Measurements from ENCODE around the gene CRISPLD2.

CRISPLD2 gene

GRCh38 chr16:84789431-84789830, 30.4 kb upstream of the CRISPLD2 start:
- H3K9me3 ChIP-seq (ENCODE audit: control insufficient read depth, insufficient read depth, low read length), result no peaks in the 10 kb centered on the region
- H3K9ac ChIP-seq (ENCODE audit: low read depth, low read length), result no peak overlapping the region
- H3K36me3 ChIP-seq (ENCODE audit: insufficient read depth, low read length), result no peaks in the 10 kb centered on the region
- no peaks in the 10 kb centered on the region for H3K4me1 ChIP-seq (ENCODE audit: insufficient read depth, low read length)

GRCh38 chr16:84790301-84790700, 29.5 kb upstream of the CRISPLD2 start:
- Histone ChIP-seq H3K36me3 (ENCODE audit: insufficient read depth, low read length) (no peaks in the 10 kb centered on the region), H3K4me1 (ENCODE audit: insufficient read depth, low read length) (peaks cover 1% of the 10 kb centered on the region; the same call in 1 of the 2 replicates), H3K9ac (ENCODE audit: low read depth, low read length) (no peak overlapping the region), H3K9me3 (ENCODE audit: control insufficient read depth, insufficient read depth, low read length) (no peaks in the 10 kb centered on the region)

- Histone ChIP-seq H3K9me3 (ENCODE audit: control insufficient read depth, insufficient read depth, low read length) (no peaks in the 10 kb centered on the region), H3K4me1 (ENCODE audit: insufficient read depth, low read length) (peaks cover 3% of the 10 kb centered on the region; the same call in 1 of the 2 replicates), H3K9ac (ENCODE audit: low read depth, low read length) (no peak overlapping the region), H3K36me3 (ENCODE audit: insufficient read depth, low read length) (no peaks in the 10 kb centered on the region)
These were observed 28.7 kb upstream of the CRISPLD2 start for GRCh38 chr16:84791088-84791487.

GRCh38 chr16:84791501-84791900, 28.3 kb upstream of the CRISPLD2 start:
- Histone ChIP-seq H3K9me3 (ENCODE audit: control insufficient read depth, insufficient read depth, low read length) (no peaks in the 10 kb centered on the region), H3K9ac (ENCODE audit: low read depth, low read length) (no peak overlapping the region), H3K36me3 (ENCODE audit: insufficient read depth, low read length) (no peaks in the 10 kb centered on the region), H3K4me1 (ENCODE audit: insufficient read depth, low read length) (peaks cover 3% of the 10 kb centered on the region; the same call in 1 of the 2 replicates)

- no peaks in the 10 kb centered on the region for H3K36me3 ChIP-seq (ENCODE audit: insufficient read depth, low read length)
- H3K9me3 ChIP-seq (ENCODE audit: control insufficient read depth, insufficient read depth, low read length), result no peaks in the 10 kb centered on the region
- H3K4me1 ChIP-seq (ENCODE audit: insufficient read depth, low read length), result peaks cover 3% of the 10 kb centered on the region; the same call in 1 of the 2 replicates
- no peak overlapping the region for H3K9ac ChIP-seq (ENCODE audit: low read depth, low read length)
These were observed 25.6 kb upstream of the CRISPLD2 start for GRCh38 chr16:84794186-84794585.

- H3K9ac ChIP-seq (ENCODE audit: low read depth, low read length), result no peak overlapping the region
- no peaks in the 10 kb centered on the region for H3K36me3 ChIP-seq (ENCODE audit: insufficient read depth, low read length)
- no peaks in the 10 kb centered on the region for H3K9me3 ChIP-seq (ENCODE audit: control insufficient read depth, insufficient read depth, low read length)
- peaks cover 3% of the 10 kb centered on the region; the same call in 1 of the 2 replicates for H3K4me1 ChIP-seq (ENCODE audit: insufficient read depth, low read length)
These were observed 25.2 kb upstream of the CRISPLD2 start for GRCh38 chr16:84794626-84795025.

- Histone ChIP-seq H3K9ac (ENCODE audit: low read depth, low read length) (no peak overlapping the region), H3K4me1 (ENCODE audit: insufficient read depth, low read length) (peaks cover 3% of the 10 kb centered on the region; the same call in 1 of the 2 replicates), H3K36me3 (ENCODE audit: insufficient read depth, low read length) (no peaks in the 10 kb centered on the region), H3K9me3 (ENCODE audit: control insufficient read depth, insufficient read depth, low read length) (no peaks in the 10 kb centered on the region)
These were observed 24.3 kb upstream of the CRISPLD2 start for GRCh38 chr16:84795329-84796053.

GRCh38 chr16:84800158-84800978, 19.4 kb upstream of the CRISPLD2 start:
- Histone ChIP-seq H3K9ac (ENCODE audit: low read depth, low read length) (no peak overlapping the region), H3K9me3 (ENCODE audit: control insufficient read depth, insufficient read depth, low read length) (no peaks in the 10 kb centered on the region), H3K4me1 (ENCODE audit: insufficient read depth, low read length) (peaks cover 1% of the 10 kb centered on the region; the same call in 1 of the 2 replicates), H3K36me3 (ENCODE audit: insufficient read depth, low read length) (no peaks in the 10 kb centered on the region)

- no peaks in the 10 kb centered on the region for H3K36me3 ChIP-seq (ENCODE audit: insufficient read depth, low read length)
- no peak overlapping the region for H3K9ac ChIP-seq (ENCODE audit: low read depth, low read length)
- peaks cover 8% of the 10 kb centered on the region; the same call in 1 of the 2 replicates for H3K4me1 ChIP-seq (ENCODE audit: insufficient read depth, low read length)
- H3K9me3 ChIP-seq (ENCODE audit: control insufficient read depth, insufficient read depth, low read length), result no peaks in the 10 kb centered on the region
These were observed 16.6 kb upstream of the CRISPLD2 start for GRCh38 chr16:84803146-84803545.

GRCh38 chr16:84804326-84804725, 15.5 kb upstream of the CRISPLD2 start:
- Histone ChIP-seq H3K4me1 (ENCODE audit: insufficient read depth, low read length) (peaks cover 8% of the 10 kb centered on the region; the same call in 1 of the 2 replicates), H3K9me3 (ENCODE audit: control insufficient read depth, insufficient read depth, low read length) (no peaks in the 10 kb centered on the region), H3K9ac (ENCODE audit: low read depth, low read length) (no peak overlapping the region), H3K36me3 (ENCODE audit: insufficient read depth, low read length) (no peaks in the 10 kb centered on the region)

- peaks cover 8% of the 10 kb centered on the region; the same call in 1 of the 2 replicates for H3K4me1 ChIP-seq (ENCODE audit: insufficient read depth, low read length)
- H3K36me3 ChIP-seq (ENCODE audit: insufficient read depth, low read length), result no peaks in the 10 kb centered on the region
- no peaks in the 10 kb centered on the region for H3K9me3 ChIP-seq (ENCODE audit: control insufficient read depth, insufficient read depth, low read length)
- no peak overlapping the region for H3K9ac ChIP-seq (ENCODE audit: low read depth, low read length)
These were observed 13.4 kb upstream of the CRISPLD2 start for GRCh38 chr16:84806256-84806889.

- no peaks in the 10 kb centered on the region for H3K36me3 ChIP-seq (ENCODE audit: insufficient read depth, low read length)
- H3K9me3 ChIP-seq (ENCODE audit: control insufficient read depth, insufficient read depth, low read length), result no peaks in the 10 kb centered on the region
- peaks cover 8% of the 10 kb centered on the region; the same call in 1 of the 2 replicates for H3K4me1 ChIP-seq (ENCODE audit: insufficient read depth, low read length)
- no peak overlapping the region for H3K9ac ChIP-seq (ENCODE audit: low read depth, low read length)
These were observed 12.9 kb upstream of the CRISPLD2 start for GRCh38 chr16:84806890-84807258.

- Histone ChIP-seq H3K4me1 (ENCODE audit: insufficient read depth, low read length) (peaks cover 8% of the 10 kb centered on the region; the same call in 1 of the 2 replicates), H3K36me3 (ENCODE audit: insufficient read depth, low read length) (no peaks in the 10 kb centered on the region), H3K9me3 (ENCODE audit: control insufficient read depth, insufficient read depth, low read length) (no peaks in the 10 kb centered on the region), H3K9ac (ENCODE audit: low read depth, low read length) (no peak overlapping the region)
These were observed 12.0 kb upstream of the CRISPLD2 start for GRCh38 chr16:84807776-84808175.

- Histone ChIP-seq H3K36me3 (ENCODE audit: insufficient read depth, low read length) (no peaks in the 10 kb centered on the region), H3K4me1 (ENCODE audit: insufficient read depth, low read length) (peaks cover 8% of the 10 kb centered on the region; the same call in 1 of the 2 replicates), H3K9ac (ENCODE audit: low read depth, low read length) (no peak overlapping the region), H3K9me3 (ENCODE audit: control insufficient read depth, insufficient read depth, low read length) (no peaks in the 10 kb centered on the region)
These were observed 11.0 kb upstream of the CRISPLD2 start for GRCh38 chr16:84808826-84809225.

Measured in ES-I3 (cell line).